Kidney tubule cell (primary cell): ENCODE data around the gene TMEM181.
"Not testable (repeated sequence)": the region's sequence is repeated elsewhere in the genome, so short reads cannot be mapped to it uniquely, and the experiment has no call there.

Source experiments
- DNase-seq: peaks from one replicate; pipeline ENCODE4 v3.0.0-alpha.2; 2018; ENCODE audit warnings: low spot score

TMEM181 gene

DNA sequence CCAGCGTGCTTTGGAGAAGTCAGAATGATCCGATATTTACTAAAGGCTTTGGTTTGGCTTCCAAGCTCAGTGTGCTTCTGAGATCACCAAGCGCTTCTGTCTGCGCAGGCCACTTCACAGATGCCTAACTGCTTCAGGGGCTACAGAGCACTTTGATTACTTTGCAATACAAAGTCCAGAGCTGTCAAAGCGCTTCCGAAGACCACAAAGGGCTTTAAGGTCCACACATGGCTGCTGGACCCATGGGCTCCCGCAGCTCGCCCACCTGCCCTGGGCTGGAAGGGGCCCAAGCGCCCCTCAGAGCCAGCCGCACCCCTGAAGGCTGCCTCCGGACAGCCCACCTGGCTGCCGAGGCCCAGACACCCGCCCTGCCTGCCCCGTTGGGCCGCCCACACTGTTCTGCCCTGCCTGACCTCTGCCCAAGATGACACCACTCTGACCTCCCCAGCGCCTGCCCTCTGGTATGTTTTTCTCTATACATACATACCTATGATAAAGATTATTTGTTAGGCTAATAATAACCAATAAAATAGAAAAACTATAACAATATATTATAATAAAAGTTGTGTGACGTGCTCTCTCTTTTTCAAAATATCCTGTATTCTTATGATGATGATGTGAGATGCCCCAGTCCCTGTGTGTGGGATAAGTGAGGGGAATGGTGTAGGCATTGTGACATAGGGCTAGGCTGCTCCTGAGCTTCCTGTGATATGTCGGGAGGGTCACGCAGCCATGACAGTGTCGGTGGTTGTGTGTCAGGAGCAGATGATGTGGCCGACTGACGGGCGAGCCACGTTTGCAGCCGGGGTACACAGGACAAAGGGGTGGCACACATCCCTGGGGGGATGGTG is 62.0 kb downstream of the TMEM181 start:
- no peak for DNase-seq

DNA sequence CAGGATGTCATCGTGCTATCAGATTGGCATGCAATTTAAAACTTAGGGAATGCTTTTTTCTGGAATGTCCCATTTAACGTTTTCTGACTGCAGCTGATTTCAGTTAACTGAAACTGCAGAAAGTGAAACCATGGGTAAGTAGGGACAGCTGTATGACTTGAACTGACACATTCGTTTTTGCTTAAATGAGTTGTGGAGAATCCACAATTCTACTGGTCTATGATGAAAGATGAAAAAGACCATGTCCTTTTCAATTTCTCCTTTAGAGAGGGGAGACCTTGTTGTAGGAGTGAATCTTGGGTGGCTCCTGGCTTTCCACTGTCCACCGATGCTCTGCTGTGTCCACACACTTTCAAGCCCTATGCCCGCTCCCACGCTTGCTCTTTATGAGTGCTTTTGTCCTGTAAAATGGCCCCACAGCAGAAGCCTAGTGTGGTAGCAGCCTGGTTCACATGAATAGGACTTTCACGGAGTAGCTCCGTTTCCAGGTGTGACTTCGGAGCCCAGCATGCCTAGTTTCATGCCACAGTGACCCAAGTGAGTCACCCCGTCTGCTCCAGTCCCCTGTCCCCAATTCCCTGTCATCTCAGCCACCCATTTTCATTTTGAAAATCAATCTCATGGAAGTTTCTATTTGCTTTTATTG is 62.8 kb downstream of the TMEM181 start:
- DNase-seq = no peak

DNA sequence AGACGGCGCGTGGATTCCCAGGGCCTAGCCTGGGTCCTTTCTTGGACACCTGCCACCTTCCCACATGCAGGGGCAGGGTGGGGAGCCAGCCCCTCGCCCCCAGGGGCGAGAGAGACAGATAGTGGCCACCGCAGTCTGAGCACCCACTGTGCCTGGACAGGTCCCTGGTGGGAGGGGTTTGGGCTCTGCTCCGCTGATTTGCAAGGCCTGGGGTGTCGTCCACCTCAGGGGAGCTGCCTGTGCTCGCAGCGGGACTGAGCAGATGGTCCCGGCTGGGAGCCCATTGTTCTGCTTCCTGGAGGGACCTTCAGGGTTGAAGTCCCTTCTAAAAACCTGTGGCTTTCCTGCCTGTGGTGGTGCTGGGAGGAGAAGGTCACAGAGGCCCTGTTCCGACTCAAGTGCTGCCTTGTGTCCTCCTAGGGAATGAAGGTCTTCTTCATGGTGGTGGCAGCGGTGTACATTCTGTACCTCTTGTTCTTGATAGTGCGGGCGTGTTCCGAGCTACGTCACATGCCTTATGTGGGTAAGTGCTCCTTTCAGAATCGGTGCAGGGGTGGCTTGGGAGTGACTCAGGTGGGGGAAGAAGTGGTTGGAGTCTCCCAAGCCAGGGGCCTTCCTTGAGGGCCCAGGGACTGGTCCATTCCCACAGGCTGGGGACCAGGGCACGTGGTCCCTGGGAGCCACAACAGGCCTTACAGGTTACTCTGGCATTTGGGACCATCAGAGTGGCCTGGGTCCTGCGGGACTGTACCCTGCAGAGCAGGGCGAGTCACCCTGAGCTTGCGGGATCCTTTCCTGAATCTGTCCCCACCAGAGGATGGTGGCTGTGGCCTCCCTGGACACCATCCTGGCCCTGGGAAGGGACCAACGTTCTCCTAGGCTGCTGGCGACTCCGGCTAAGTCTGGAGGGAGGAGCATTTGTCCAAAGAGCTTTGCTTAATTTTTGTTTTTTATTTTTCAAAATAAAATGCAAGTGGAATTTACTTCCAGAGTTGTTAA is 65.1 kb downstream of the TMEM181 start:
- no peak for DNase-seq

GRCh38 chr6:158625881-158626305 is 66.0 kb downstream of the TMEM181 start:
- no peak for DNase-seq

GRCh38 chr6:158626360-158627167 is 66.7 kb downstream of the TMEM181 start:
- no peak for DNase-seq

DNA sequence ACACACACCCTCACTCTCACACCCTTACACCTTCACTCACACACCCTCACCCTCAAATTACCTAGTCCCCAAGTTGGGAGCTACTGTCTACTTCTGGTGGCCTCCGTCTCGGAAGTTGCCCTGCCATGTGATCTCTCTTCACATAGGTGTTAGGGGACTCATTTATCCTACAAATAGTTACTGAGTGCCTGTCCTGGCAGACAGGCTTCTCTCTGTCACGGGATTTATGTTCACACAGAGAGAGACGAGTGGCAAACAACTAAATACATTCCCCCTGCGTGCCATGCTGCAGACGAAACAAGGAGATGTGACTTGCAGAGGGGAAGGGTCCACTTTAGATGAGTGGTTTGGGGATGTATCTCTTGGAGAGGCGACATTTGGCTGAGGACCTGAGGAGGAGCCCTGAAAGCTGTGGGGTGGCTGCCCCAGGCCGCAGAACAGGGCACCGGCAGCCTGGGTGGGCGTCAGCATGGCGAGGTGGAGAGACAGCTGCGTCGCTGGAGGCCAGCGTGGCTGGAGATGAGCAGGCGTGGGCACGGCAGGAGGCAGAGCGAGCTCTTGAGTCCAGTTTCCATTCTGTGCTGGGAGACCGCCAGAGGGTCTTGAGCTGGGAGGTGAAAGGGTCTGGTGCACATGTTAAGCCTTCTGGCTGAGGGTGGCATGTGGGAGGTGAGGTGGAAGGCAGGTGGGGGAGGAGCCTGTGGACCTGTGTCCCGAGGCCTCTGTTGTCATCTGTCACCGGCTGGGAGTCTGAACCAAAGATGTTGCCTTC is 67.5 kb downstream of the TMEM181 start:
- DNase-seq = no peak

GRCh38 chr6:158627940-158628211 is 68.0 kb downstream of the TMEM181 start:
- no peak for DNase-seq

GRCh38 chr6:158628542-158628941 is 68.7 kb downstream of the TMEM181 start:
- no peak for DNase-seq

DNA sequence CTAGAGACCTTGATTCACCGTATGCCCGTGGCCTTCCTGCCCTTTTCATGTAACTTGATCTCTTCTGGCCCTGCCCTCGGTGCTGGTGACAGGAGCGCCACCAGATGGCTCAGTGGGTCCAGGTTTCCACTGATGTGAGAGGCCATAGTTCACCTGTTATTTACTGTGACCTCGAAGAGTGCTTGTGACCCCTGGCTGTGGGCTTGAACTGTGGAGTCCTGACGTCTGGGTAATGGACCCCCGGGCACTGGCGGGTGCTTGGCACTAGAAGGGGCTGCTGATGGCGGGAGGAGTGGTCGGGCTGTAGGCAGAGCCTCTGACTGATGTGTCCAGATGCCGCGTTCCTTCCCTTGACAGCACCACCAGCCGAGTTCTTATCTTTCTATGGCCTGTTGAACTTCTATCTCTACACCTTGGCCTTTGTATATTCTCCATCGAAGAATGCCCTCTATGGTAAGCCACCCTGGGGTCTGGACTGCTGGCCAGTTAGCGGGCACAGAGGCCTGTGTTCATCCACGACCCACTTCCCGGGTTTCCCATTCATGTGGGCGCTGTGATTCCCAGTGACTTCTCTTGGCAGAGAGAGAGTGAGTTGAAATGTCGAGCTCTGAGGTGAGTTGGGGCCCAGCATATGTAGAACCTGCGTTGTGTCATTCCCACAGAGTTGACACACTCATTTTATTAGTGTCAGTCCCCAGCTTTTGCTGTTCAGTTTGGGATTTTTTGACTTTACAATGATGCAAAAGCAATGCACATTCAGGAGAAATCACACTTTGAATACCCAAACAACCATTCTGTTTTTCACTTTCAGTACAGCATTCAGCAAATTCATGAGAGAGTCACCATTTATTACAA is 69.7 kb downstream of the TMEM181 start:
- peak; percentile 21 for DNase-seq

- no peak for DNase-seq
These were observed 71.2 kb downstream of the TMEM181 start for GRCh38 chr6:158630938-158631616.

DNA sequence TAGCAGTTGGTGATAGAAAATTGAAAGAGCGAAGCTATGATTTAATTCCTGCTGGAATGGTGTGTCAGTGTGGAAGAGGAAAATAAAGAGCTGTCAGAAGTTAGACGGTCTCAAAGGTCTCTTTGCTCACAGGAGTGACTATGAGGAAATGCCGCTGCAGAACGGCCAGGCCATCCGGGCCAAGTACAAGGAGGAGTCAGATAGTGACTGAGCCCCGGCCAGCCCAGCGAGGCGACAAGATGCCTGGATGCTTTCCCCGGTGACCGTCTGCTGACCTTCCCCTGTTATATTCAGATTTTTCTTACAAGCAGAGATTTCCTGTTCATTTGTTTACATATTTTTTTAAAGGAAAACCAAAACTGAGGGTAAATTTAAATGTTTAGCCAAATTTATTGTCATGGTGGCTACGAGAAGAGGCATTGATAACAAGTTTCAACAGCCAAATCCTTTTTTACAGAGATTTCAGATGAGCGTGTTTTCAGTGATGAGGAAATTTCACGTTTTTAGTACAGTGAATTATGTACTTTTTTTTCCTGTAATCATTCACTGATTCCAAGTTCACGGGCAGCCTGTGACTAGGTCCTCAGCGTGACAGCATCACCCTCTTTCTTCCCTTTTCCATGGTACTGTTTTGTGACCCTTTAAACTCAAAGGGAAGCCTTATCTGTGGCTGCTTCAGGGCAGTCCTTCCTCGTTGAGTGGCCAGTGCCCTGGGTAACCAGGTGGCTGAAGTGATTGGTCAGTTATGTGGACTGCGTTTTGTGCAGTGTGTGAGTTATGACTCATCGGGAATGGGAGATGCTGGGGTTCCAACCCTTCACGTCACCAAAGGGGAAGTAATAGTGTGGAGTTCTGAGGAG is 72.0 kb downstream of the TMEM181 start:
- DNase-seq = peak; percentile 89

GRCh38 chr6:158632538-158633119 is 72.7 kb downstream of the TMEM181 start:
- not testable (repeated sequence) for DNase-seq

- no peak for DNase-seq
These were observed 73.2 kb downstream of the TMEM181 start for GRCh38 chr6:158633127-158633526.

- no peak for DNase-seq
These were observed 75.0 kb downstream of the TMEM181 start for GRCh38 chr6:158634695-158635426.

DNA sequence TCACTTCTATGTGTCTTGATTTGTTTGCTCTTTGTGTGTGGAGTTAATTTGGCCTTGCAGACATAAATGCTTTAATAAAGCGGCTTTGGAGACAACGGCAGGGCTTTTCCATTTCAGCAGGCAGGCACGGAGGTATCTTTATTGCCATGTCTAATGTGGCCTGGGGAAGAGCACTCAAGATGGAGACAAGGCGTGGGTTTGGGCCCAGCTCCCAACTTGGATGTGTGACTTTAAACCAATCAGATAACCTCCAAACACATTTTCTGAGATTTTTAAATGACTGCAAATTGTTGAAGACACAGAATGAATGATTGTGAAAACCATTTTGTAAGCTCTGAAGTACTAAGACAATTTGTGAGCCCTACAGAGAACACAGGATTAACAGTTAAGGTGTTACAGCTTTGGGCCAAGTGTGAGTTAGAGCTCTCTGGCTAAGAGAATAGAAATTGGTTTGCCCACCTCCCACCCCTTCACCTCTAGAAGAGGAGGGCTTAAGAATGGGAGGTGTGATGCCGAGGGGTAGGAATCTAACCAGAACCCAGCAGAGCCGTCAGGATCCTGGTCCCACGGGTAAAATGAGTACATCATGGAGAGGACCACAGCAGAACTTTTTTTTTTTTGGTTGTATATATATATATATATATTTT is 75.7 kb downstream of the TMEM181 start:
- DNase-seq = no peak

DNA sequence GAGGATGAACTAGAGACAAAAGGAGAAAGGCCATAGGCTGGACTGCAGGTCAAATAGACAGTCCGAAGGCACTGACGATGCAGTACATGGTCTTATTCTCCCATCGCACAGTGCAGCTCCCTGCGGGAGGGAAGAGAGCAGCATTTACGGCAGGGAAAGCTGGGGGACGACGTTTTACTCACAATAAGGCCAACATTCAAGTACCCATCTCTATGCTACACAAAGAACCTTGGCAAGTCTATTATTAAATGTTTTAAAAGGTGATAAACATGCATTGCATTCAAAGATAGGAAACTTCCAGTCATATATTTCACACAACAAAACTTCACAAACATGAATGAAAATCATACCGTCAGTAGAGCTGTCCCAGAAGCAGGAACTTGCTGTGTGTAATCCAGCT is 76.9 kb downstream of the TMEM181 start:
- no peak for DNase-seq
